Gastroesophageal sphincter (tissue), 3 donors: ENCODE data around the gene TSPAN9.

ENCODE experiments used
- CTCF ChIP-seq, 4 experiments: fragments of 200-600 bp in 2 of 4; fragments of 450-650 bp in 2 of 4; sonication (generic) in 1 of 4; IDR thresholded peaks; one replicate each; pipeline ENCODE4 v1.5.1; 2017 to 2019; ENCODE audit warnings: antibody characterized with exemption in 4 of 4, mild to moderate bottlenecking in 2 of 4, moderate library complexity in 2 of 4
- EP300 ChIP-seq: sonication (generic); formaldehyde crosslinking; IDR thresholded peaks from one replicate; pipeline ENCODE4 v1.6.1; 2017; ENCODE audit warnings: antibody characterized with exemption, mild to moderate bottlenecking
- POLR2A ChIP-seq, 2 donors: fragments of 450-650 bp; IDR thresholded peaks; one replicate each; pipeline ENCODE4 v1.6.1; 2017; ENCODE audit warnings: antibody characterized with exemption in 2 of 2, mild to moderate bottlenecking in 2 of 2, moderate library complexity in 1 of 2
- POLR2AphosphoS5 ChIP-seq: sonication (generic); formaldehyde crosslinking; IDR thresholded peaks from one replicate; pipeline ENCODE4 v1.6.1; 2017; ENCODE audit warnings: antibody characterized with exemption

DNA sequence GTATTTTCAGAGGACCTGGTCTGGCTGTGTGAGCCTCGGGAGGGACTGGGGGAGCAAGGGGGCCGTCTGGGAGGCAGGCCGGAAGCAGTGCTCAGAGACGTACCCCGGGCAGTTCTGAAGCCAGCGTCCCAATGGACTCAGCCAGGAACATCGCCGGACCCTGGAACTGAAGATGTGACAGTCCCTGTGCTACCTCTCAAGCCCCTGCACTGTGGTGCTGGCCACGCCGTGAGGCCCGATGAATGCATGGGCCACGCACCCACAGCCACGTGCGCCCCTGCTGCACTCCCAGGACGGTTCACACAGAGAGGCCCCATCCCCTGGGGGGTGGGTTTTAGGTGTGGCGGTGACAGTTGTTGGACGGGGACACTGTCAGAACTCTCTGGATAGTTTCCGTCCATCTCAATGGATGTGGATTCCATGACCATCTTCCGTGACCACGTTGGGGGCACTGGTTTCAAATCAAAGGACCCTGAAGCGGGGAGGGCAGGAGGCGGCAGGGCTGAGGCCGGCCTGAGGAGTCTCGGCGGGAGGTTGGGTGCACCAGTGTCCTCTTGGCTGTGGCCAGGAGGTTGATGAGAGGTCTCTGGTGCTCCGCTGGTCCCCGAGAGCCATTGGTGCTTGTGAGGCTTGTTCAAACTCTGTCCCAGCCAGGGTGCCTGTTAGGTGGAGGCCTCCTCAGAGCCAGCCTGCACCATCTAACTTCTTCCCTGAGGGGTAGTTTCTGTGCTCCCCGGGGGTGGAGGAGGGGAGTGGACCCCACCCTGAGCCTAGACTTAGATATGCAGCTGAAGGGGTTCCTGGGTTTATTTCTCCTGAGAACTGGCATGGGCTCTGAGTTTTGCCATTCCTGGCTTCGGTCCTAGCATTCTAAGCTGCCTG lies 36.3 kb upstream of the TSPAN9 start:
- TF ChIP-seq CTCF (IDR thresholded peaks at IDR 0.05) (no peak), POLR2A (IDR thresholded peaks at IDR 0.05) (no peak), EP300 (no peak), POLR2AphosphoS5 (no peak)
